Muscle layer of colon (tissue), 2 donors: ENCODE results near the gene PGRMC1.
"Not testable (repeated sequence)": the region's sequence is repeated elsewhere in the genome, so short reads cannot be mapped to it uniquely, and the experiment has no call there.

ENCODE experiments used
- H3K27ac ChIP-seq: one replicate; pipeline ENCODE4 v1.7.0; 2013; ENCODE audit warnings: low read depth, mild to moderate bottlenecking, low read length, moderate library complexity
- H3K27me3 ChIP-seq, 2 donors: one replicate each; pipeline ENCODE4 v1.7.0; 2013; ENCODE audit warnings: low read length in 2 of 2, mild to moderate bottlenecking in 2 of 2; ENCODE audit not compliant: insufficient read depth in 2 of 2, control insufficient read depth in 1 of 2
- H3K36me3 ChIP-seq: one replicate; pipeline ENCODE4 v1.7.0; 2013; ENCODE audit warnings: mild to moderate bottlenecking, low read length; ENCODE audit not compliant: insufficient read depth
- H3K4me1 ChIP-seq: one replicate; pipeline ENCODE4 v1.7.0; 2013; ENCODE audit warnings: mild to moderate bottlenecking, low read length; ENCODE audit not compliant: insufficient read depth
- H3K4me3 ChIP-seq, 2 donors: one replicate each; pipeline ENCODE4 v1.7.0; 2013; ENCODE audit warnings: low read length in 2 of 2, low read depth in 1 of 2, mild to moderate bottlenecking in 1 of 2, moderate library complexity in 1 of 2
- H3K9ac ChIP-seq: one replicate; pipeline ENCODE4 v1.7.0; 2013; ENCODE audit warnings: low read length
- H3K9me3 ChIP-seq: one replicate; pipeline ENCODE4 v1.7.0; 2013; ENCODE audit warnings: mild to moderate bottlenecking, low read length
- donor health status: abdominal sarcoma.
- donor health status: Adenocarcinoma of cecum.

Gene PGRMC1

DNA sequence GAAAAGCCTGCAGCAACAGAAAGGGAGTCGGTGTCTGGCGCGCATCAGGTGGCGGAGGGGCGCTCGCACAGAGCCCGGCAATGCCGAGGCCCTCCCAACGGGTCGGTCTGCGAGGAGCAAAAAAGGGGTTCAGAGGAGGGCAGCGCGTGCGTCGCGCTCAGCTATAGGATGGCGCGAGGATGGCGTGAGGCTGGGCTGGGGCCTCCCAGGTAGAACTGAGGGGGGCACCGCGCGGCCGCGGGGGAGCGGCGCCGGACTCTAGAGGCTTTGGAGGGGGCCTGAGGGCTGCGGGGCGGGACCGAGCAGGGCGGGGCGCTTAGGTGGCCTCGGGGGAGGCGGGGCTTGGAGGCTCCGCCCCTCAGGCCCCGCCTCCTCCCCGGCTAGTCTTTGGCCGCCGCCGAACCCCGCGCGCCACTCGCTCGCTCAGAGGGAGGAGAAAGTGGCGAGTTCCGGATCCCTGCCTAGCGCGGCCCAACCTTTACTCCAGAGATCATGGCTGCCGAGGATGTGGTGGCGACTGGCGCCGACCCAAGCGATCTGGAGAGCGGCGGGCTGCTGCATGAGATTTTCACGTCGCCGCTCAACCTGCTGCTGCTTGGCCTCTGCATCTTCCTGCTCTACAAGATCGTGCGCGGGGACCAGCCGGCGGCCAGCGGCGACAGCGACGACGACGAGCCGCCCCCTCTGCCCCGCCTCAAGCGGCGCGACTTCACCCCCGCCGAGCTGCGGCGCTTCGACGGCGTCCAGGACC lies at the start of gene PGRMC1:
TSS of gene PGRMC1 (plus strand) at position 414 of the 751 bp plus-strand sequence. CDS start at position 493, 79 bp downstream.
- peak within 1 kb of the TSS; percentile 91 for H3K27ac ChIP-seq
- no peaks in the 10 kb centered on the region for H3K36me3 ChIP-seq
- peak within 1 kb of the TSS; percentile 44 to 59 for H3K4me3 ChIP-seq
- H3K9ac ChIP-seq: peak within 1 kb of the TSS; percentile 12
- H3K27me3 ChIP-seq: peaks cover 0 to 21% of the 10 kb centered on the region in 2 donors
- no peaks in the 10 kb centered on the region for H3K9me3 ChIP-seq
- H3K4me1 ChIP-seq: peaks cover 8% of the 10 kb centered on the region

DNA sequence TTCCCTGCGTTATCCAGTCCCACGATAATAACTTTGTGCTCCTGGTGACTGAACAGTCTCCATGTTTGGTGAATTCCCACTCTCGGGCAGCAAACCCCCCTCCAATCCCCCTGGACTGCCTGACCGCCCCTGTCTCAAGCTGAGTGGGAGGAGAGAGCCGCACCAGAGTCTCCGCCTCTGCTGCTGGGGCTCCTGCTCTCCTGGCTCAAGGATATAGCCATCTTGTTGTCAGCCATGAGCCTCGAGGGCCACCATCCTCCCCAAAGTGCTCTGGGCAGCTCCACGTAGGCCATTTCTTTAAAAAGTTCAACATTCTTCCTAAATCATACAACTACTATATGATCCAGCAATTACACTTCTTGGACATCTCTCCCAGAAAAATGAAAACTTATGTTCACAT lies 49.3 kb upstream of the PGRMC1 start:
- Histone ChIP-seq H3K27me3 (peaks cover 0 to 5% of the 10 kb centered on the region in 2 donors), H3K9ac (no peak overlapping the region), H3K36me3 (no peaks in the 10 kb centered on the region), H3K4me1 (no peaks in the 10 kb centered on the region), H3K27ac (no peak overlapping the region), H3K9me3 (no peaks in the 10 kb centered on the region), H3K4me3 (no peak overlapping the region)

DNA sequence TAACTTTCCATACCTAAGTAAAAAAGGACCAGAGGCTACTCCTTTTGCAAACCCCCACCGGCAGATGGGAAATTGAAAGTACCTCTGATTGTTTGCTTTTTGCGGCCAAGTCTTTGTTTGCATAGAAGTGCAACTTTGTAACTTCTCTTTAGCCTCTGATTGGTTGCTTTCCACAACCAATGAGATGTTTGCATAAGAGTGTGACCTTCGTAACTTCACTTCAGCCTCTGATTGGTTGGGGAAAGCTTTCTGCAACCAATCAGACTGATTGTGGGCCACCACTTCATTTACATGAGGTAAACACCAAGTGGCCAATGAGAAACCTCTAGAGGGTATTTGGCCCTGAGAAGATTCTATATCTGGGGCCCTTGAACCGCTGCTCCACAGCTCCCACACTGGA lies 48.8 kb upstream of the PGRMC1 start:
- Histone ChIP-seq H3K27me3 (peaks cover 0 to 5% of the 10 kb centered on the region in 2 donors), H3K9me3 (no peaks in the 10 kb centered on the region), H3K4me3 (no peak overlapping the region), H3K9ac (no peak overlapping the region), H3K36me3 (no peaks in the 10 kb centered on the region), H3K27ac (no peak overlapping the region), H3K4me1 (no peaks in the 10 kb centered on the region)

DNA sequence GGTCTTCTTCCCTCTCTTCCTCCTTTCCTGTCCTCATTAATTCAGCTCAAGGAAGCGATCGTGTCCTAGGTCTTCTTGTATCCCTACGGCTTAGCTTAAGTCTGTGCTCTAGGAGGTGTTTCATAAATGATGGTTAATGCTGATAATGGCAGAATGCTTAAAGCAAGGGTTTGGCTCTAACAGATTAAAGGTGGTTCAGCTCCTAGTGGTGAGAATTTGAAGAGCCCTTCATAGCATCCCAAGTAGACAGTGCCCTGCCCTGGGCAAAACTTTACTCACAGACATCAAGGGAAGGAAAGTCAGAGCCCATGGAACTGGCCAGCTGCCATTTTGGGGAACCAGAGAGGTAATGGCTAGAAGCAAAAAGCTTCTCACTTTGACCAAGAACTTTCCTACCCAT lies 47.0 kb upstream of the PGRMC1 start:
- Histone ChIP-seq H3K4me1 (no peaks in the 10 kb centered on the region), H3K27me3 (peaks cover 0 to 5% of the 10 kb centered on the region in 2 donors), H3K36me3 (no peaks in the 10 kb centered on the region), H3K9me3 (no peaks in the 10 kb centered on the region), H3K4me3 (no peak overlapping the region), H3K9ac (no peak overlapping the region), H3K27ac (no peak overlapping the region)

DNA sequence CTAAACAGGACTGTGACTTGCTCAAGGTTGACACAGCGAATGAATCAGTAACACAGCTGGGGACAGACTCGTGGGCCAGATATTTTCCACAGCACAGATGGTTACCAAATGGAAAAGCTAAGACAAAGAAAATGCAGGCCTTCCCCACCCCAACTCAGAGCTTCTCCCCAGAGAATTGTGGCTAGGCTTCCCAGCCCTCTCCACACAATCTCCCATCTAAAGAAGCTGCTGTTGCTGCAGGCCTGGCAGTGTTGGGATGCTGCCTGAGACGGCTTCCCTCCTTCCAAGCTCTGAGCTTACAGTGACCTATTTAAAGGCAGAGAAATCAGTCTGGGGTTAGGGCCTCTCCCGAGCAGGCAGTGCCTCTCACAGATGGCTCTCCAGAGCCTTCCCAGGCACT lies 46.5 kb upstream of the PGRMC1 start:
- H3K9ac ChIP-seq: no peak overlapping the region
- no peaks in the 10 kb centered on the region for H3K4me1 ChIP-seq
- H3K4me3 ChIP-seq: no peak overlapping the region
- H3K36me3 ChIP-seq: no peaks in the 10 kb centered on the region
- H3K9me3 ChIP-seq: no peaks in the 10 kb centered on the region
- H3K27me3 ChIP-seq: peaks cover 0 to 5% of the 10 kb centered on the region in 2 donors
- H3K27ac ChIP-seq: no peak overlapping the region

DNA sequence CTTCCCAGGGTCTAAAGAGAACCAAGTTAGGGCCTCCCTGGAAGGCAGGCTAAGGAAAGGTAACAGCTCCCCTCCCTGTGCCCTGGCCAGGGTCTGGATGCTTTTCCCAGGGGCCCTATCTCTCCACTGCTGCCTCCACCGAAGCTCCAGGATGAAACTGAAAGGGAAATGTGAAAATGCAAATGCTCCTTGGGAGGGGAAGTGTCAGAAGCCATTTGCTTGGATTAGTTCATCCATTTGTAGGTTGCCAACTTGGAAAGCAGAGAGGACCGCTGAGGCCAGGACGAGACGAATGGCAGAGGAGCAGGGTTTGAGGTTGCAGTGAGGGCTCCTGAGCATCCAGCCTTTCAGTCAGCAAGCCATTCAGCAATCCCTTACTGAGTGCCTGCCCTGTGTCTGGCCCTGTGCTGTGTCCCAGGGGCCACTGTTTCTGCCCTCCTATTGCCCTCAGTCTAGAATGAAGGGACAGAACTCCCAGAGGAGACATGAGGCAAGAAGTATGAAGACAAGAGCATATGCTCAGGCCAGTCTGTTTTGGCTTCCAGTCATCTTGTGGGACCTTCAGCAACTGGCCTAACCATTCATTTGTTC lies 45.9 kb upstream of the PGRMC1 start:
- H3K27ac ChIP-seq: no peak overlapping the region
- no peaks in the 10 kb centered on the region for H3K36me3 ChIP-seq
- no peaks in the 10 kb centered on the region for H3K4me1 ChIP-seq
- no peaks in the 10 kb centered on the region for H3K9me3 ChIP-seq
- H3K9ac ChIP-seq: no peak overlapping the region
- H3K27me3 ChIP-seq: peaks cover 0 to 5% of the 10 kb centered on the region in 2 donors
- H3K4me3 ChIP-seq: no peak overlapping the region

DNA sequence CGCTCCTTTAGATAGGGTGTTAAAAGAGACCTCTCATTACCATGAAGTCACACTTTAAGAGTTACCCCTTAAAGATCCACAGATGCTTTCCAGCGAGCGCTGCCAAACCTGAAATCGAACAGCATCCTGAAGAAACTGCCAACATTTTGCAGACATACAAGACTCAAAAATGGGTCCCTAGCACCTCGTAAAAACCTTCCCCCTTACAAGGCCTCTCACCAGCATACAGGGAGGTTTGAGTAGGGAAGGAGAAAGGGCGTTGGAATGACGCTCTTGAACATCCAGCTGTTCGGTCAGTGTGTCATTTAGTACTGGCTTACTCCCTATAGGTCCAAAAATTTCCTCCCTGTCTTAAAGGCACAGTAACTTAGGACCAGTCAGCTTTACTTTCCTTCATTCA lies 45.3 kb upstream of the PGRMC1 start:
- no peaks in the 10 kb centered on the region for H3K9me3 ChIP-seq
- no peaks in the 10 kb centered on the region for H3K4me1 ChIP-seq
- H3K27ac ChIP-seq: no peak overlapping the region
- no peaks in the 10 kb centered on the region for H3K36me3 ChIP-seq
- H3K4me3 ChIP-seq: no peak overlapping the region
- peaks cover 0 to 5% of the 10 kb centered on the region in 2 donors for H3K27me3 ChIP-seq
- no peak overlapping the region for H3K9ac ChIP-seq

DNA sequence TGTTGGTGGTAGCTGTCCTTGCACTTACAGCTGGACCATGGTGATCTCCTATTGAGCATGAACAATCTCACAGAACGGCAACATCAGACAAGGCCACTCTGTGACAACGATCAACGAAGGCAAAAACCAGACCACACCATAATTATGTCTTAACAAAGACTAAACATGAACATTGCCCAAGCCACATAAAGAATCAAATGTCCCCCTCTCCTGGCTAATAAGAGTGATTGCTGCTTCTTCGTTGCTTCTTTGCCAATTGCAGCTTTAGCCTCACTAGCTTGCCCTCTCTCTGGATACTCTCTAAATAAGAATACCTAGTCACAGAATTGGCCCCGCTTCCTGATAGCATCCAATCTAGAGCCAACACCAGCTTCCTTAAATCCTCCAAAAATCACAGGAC lies 41.5 kb upstream of the PGRMC1 start:
- H3K36me3 ChIP-seq: no peaks in the 10 kb centered on the region

DNA sequence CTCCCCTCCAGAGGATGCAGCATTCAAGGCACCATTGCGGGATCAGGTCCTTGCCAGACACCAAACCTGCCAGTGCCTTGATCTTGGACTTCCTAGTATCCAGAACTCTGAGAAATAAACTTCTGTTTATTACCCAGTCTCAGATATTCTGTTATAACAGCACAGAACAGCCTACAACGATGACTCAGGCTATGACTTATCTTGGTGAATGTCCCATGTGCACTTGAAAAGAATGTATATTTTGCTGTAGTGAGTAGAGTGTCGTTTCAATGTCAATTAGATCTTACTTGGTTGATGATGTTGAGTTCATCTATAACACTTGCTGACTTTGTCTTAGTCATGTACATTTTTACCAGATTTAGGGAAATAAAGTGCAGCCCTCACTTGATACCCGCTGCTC lies 34.5 kb upstream of the PGRMC1 start:
- Histone ChIP-seq H3K27me3 (peaks cover 0 to 7% of the 10 kb centered on the region in 2 donors), H3K9me3 (no peaks in the 10 kb centered on the region), H3K4me1 (no peaks in the 10 kb centered on the region), H3K9ac (no peak overlapping the region), H3K36me3 (no peaks in the 10 kb centered on the region), H3K4me3 (no peak overlapping the region), H3K27ac (no peak overlapping the region)

More for the DNA sequence above, 41.5 kb upstream of the PGRMC1 start:
- Histone ChIP-seq H3K27me3 (peaks cover 0 to 4% of the 10 kb centered on the region in 2 donors), H3K27ac (no peak overlapping the region), H3K9ac (no peak overlapping the region), H3K9me3 (no peaks in the 10 kb centered on the region), H3K4me1 (no peaks in the 10 kb centered on the region), H3K4me3 (no peak overlapping the region)

DNA sequence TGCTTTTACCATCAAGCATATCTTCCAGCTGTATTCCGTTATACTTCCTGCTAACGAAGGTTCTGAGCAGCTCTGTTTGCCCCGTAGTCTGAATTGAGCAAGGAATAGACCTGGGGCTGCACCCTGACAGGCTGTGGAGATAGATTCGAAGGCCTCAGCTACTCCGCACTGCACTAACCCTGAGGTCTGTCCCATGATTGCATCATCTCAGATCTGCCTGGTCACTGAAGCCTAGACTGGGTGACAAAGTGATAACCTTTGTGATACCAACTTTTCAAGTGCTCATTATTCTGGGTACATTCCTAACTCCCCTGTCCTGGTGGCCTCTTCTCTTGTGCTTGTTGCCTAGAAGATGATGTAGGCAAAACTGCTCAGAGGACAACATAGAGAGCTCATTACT lies 29.9 kb upstream of the PGRMC1 start:
- Histone ChIP-seq H3K27me3 (peaks cover 0 to 7% of the 10 kb centered on the region in 2 donors), H3K4me1 (no peaks in the 10 kb centered on the region), H3K27ac (no peak overlapping the region), H3K4me3 (no peak overlapping the region), H3K9me3 (no peaks in the 10 kb centered on the region), H3K9ac (no peak overlapping the region), H3K36me3 (no peaks in the 10 kb centered on the region)

DNA sequence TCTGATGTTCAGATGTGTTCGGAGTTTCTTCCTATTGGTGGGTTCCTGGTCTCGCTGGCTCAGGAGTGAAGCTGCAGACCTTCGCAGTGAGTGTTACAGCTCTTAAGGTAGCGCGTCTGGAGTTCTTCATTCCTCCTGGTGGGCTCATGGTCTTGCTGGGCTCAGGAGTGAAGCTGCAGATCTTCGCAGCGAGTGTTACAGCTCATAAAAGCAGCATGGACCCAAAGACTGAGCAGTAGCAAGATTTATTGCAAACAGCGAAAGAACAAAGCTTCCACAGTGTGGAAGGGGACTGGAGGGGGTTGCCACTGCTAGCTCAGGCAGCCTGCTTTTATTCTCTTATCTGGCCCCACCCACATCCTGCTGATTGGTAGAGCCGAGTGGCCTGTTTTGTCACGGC lies 28.6 kb upstream of the PGRMC1 start:
- H3K9me3 ChIP-seq, H3K36me3 ChIP-seq, H3K27ac ChIP-seq, H3K4me3 ChIP-seq, H3K9ac ChIP-seq, H3K27me3 ChIP-seq, H3K4me1 ChIP-seq: not testable (repeated sequence)
